Measurements from ENCODE around the gene FAM114A2.

GRCh38 chr5:154038707-154039457 lies at the start of gene FAM114A2, which contains the start of gene MFAP3:
- TF ChIP-seq CTCF (conservative IDR thresholded peaks at IDR 0.05; ENCODE audit: low read depth, low read length) (no peak), EZH2 (IDR thresholded peaks at IDR 0.05; ENCODE audit: low read length, unreplicated experiment) (no peak), EZH2phosphoT487 (IDR thresholded peaks at IDR 0.05; ENCODE audit: borderline replicate concordance, low read length) (no peak)

Measured in PC-3 (cell line).